ENCODE results near the gene SBK3.
"Not testable (repeated sequence)": the region's sequence is repeated elsewhere in the genome, so short reads cannot be mapped to it uniquely, and the experiment has no call there.

Gene SBK3

DNA sequence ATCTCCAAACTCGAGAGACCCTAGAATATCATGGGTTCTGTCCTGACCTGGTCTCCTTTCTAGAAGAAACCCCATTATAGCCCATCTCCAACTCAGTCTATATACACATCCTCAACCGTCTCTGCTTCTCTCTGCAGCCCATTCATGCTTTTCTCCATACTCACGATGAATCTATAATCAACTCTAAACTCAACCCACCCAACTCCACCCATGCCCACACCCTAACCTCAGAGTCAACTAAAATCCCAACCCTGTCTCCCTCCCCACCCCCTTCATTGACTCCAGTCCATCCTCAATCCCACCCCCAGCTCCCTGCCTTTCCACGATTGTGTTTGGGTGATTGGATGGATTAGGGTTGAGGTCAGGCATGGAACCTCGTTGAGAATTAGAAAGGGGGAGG is 1.8 kb downstream of the SBK3 start:
- no peak overlapping the region for H3K27ac ChIP-seq
- no peak for DNase-seq (ENCODE audit: low read depth, low spot score)

DNA sequence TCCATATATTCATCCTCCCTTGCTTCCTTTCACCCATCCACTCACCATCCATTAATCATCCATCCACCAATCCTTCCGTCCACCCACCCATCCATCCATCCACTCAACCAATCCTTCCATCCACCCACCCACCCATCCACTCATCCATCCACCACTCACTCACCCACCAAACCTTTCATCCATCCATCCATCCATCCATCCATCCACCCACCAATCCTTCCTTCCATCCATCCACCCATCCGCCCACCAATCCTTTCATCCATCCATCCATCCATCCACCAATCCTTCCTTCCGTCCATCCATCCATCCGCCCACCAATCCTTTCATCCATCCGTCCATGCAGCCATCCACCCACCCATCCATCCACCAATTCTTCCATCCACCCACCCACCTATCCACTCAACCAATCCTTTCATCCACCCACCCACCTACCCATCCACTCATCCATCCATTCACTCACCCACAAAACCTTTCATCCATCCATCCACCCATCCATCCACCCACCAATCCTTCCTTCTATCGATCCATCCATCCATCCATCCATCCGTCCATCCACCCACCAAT is 3.0 kb downstream of the SBK3 start:
- no peak for DNase-seq (ENCODE audit: low read depth, low spot score)

DNA sequence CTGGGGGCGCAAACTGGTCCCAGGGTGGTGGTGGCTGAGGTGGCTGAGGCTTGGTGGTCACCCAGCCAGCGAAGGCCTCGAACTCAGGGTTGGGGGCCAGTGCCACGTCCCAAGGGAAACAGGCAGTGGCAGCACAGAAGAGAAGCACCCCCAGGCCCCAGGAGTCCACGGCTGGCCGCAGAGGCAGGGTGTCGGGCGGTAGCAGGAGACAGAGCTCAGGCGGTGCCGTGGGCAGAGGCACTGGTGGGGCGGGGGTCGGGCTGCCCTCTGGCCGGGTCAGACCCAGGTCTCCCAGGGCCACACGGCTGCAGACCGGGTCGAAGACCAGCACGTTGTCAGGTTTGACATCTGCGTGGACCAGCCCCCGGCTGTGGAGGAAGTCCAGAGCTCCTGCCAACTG is 4.3 kb downstream of the SBK3 start:
- no peak for DNase-seq (ENCODE audit: low read depth, low spot score)
- H3K27ac ChIP-seq, result no peak overlapping the region

More for the DNA sequence above, 3.0 kb downstream of the SBK3 start:
- no peak overlapping the region for H3K27ac ChIP-seq

DNA sequence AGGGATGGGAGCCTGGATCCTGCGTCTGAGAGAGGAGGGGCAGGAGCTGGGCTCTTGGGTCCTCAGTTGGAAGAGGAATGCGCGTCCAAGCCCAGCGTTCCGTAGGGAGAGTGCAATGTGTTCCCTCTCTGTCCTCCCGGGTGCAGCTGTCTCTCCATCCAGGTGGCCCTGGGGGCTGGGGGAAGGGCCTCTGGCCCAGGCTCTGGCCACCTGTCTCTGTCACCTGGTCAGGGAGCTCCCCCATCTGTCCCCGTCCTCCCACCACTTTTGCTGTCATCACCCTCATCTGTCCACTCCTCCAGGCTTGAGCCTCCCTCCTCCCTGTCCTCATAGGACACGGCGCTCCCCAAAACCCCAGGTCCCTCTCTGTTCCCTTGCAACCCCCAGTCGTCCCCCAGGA is 4.7 kb downstream of the SBK3 start:
- no peak for DNase-seq (ENCODE audit: low read depth, low spot score)

DNA sequence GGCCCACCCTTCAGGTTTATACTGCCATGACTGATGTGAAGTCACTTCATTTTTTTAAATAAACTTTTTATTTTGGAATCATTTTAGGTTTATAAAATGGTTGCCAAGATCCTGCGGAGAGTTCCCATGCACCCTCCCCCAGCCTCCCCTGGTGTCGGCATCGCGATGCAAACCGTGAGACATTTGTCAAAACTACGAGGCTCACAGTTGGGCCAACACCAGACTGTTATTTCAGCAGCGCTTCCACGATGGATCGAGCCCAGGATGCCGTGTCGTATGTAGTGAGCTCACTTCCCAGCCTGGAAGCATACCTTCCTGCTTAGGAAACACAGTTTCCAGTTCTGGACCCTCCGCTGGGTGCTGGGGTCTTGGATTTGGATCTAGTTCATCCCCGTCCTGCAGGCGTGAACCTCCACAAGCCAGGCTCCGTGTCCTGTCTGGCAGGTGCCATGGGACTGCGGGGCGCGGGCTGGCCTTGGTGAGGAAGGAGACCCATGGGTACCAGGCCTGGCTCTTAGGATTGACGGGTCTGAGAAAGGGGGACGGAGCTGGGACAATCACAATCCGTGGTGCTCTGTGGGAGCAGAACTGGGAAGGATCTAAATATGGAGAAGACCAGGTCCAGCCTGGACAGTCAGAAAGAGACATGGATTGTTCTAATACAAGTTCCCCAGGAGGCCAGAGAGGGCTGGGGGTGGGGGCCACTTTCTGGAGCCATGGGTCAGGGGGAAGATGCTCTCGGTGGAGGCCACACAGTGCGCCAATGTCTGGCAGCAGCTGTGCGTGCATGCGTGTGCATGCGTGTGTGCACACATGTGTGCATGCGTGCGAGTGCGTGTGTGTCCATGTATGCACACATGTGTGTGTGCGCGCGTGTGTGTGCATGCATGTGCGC is 6.0 kb downstream of the SBK3 start:
- H3K27ac ChIP-seq, result no peak overlapping the region
- no peak for DNase-seq (ENCODE audit: low read depth, low spot score)

More for the DNA sequence above, 4.7 kb downstream of the SBK3 start:
- no peak overlapping the region for H3K27ac ChIP-seq

DNA sequence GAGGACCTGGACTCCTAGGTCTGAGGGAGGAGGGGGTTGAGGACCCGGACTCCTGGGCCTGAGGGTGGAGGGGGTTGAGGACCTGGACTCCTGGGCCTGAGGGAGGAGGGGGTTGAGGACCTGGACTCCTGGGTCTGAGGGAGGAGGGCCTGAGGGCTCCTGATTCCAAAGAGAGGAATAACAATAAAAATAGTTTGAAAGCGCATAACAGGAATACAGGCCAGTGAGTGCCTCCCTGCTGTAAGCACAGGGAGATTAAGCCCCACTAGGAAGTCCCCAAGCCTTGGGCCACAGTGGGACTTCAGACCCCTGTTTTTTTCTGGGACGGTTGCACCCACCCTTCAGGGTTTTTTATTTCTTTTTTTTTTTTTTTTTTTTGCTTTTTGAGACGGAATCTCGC is 7.2 kb downstream of the SBK3 start:
- no peak for DNase-seq (ENCODE audit: low read depth, low spot score)
- H3K27ac ChIP-seq, result no peak overlapping the region

DNA sequence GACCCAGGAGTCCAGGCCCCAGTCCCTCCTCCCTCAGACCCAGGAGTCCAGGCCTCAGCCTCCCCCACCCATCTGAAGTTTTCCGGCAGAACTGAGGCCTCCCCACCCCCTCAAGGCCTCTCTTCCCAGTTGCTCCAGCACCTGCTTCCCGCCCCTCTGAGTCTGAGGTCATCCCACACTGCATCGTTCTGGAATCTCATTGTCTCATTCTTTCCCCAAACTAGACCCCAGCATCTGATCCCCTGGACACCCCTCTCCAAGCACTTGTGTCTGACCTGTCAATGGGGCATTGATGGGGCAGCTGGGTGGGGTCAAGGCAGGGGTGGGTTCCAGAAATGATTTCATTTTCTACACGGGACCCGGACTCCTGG is 7.6 kb downstream of the SBK3 start:
- DNase-seq (ENCODE audit: low read depth, low spot score), result no peak
- H3K27ac ChIP-seq, result no peak overlapping the region

DNA sequence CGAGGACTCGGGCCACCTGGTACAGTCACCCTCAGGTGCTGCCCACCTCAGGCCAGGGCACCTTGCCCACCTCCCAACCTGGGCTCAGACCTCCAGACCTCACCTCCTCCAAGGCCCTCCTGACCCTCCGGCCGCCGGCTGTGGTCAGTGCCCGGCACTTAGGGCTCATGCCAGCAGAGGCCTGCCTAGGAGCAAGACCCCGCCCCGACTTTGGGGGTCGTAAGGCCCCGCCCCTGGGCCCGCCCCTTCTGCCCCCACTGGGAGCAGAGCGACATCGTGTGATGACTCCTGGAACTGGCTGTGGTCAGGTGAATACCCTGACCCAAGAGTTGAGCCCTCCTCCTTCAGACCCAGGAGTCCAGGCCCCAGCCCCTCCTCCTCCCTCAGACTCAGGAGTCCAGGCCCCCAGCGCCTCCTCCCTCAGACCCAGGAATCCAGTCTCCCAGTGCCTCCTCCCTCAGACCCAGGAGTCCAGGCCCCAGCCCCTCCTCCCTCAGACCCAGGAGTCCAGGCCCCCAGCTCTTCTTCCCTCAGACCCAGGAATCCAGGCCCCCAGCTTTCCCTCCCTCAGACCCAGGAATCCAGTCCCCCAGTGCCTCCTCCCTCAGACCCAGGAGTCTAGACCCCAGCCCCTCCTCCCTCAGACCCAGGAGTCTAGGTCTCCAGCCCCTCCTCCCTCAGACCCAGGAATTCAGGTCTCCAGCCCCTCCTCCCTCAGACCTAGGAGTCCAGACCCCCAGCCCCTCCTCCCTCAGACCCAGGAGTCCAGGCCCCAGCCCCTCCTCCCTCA is 8.2 kb downstream of the SBK3 start, which contains the start of gene SBK2:
Gene SBK2 (minus strand): TSS at position 183 of the 790 bp plus-strand sequence. CDS start 839 bp downstream, outside the sequence.
- DNase-seq (ENCODE audit: low read depth, low spot score), result no peak
- H3K27ac ChIP-seq, result no peak within 1 kb of the TSS

DNA sequence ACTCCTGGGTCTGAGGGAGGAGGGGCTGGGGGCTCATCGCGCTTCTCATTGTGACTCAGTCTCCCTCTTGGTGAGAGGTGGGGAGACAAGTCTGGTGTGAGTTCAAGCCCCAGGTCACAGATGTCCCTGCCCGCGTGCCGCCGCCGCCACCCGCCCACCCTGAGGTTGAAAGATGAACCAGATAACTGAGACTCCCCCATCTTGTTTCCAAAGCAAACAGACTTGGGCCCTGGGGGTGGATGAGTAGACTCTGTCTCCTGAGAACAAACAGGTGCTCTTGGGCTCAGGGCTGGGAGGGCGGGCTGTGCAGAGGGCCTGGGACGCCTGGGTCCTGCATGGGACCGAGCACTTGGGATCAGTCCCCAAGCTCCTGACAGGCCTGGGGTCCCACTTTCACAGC is 9.0 kb downstream of the SBK3 start:
- H3K27ac ChIP-seq, result no peak overlapping the region
- DNase-seq (ENCODE audit: low read depth, low spot score), result no peak

DNA sequence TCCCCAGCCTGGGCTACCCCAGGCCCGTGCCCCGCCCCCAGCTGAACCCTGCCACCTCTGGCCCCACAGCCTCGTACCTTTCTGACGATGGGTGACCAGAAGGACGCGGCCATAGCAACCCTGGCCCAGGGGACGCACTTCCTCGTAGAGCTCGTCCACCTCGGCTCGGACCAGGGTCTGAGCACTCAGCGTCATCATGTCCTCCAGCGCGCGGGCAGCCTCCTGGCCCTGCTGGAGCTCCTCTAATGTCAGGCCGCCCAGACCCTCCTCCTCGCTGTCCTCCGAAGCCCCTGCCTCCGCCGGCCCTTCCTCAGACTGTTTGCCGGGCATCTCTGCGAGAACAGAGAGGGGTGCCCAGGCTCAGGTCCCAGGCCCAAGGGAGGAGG is 9.4 kb downstream of the SBK3 start:
- no peak for DNase-seq (ENCODE audit: low read depth, low spot score)
- no peak overlapping the region for H3K27ac ChIP-seq

DNA sequence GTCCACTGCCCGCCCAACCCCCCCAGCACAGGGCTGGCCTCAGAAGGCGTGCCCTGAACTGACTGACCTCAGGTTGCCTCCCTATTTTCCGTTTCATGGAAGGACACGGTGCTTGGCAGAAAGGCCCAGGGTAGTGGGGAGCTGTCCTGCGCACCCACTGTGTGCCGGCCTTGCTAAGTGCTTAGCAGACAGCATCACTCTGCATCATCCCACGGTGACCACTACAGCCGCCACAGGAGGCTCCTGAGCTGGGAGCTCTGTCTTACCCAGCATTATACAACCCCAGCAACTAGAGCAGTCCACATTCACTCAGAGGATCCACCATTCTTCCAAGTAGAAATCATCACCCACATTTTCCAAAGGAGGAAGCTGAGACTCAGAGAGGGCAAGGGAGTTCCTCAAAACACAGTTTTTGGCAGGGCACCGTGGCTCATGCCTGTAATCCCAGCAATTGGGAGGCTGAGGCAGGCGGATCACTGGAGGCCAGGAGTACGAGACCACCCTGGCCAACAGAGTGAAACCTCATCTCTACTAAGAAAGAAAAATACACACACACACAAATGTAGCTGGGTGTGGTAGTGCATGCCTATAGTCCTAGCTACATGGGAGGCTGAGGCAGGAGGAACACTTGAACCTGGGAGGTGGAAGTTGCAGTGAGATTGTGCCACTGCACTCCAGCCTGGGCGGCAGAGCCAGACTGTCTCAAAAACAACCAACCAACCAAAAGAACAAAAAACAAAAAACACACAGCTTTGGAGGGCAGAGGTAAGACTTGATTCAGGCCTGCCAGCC is 10.0 kb downstream of the SBK3 start:
- DNase-seq (ENCODE audit: low read depth, low spot score), result no peak
- H3K27ac ChIP-seq, result no peak overlapping the region

DNA sequence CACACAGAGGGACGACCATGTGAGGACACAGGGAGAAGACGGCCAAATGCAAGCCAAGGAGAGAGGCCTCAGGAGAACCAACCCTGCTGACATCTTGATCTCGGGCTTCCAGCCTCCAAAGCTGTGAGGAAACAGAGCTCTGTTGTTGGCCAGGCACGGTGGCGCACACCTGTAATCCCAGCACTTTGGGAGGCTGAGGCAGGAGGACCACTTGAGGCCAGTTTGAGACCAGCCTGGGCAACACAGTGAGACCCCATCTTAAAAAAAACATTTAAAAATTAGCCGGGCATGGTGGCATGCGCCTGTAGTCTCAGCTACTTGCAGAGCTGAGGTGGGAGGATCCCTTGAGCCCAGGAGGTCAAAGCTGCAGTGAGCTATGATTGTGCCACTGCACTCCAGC is 11.1 kb downstream of the SBK3 start:
- not testable (repeated sequence) for DNase-seq (ENCODE audit: low read depth, low spot score); H3K27ac ChIP-seq

DNA sequence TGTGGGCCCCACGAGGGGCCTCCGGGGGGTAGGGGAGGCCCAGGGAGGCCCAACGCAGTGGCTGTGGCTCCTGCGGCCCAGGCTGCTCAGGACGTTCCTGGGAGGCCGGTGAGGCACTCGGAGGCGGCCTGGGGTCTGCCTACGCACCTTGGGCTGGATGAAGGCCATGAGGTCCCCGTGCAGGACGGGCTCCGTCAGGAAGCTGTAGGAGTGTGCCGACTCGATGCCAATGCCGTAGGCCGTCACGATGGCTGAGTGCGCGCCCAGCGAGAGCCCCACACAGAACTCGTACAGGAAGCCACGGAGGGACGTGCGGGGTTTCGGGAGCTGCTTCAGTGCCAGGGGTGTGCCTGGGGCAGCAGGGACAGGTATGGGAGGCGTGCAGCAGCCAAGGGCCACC is 14.3 kb downstream of the SBK3 start:
- DNase-seq (ENCODE audit: low read depth, low spot score), result no peak
- no peak overlapping the region for H3K27ac ChIP-seq

DNA sequence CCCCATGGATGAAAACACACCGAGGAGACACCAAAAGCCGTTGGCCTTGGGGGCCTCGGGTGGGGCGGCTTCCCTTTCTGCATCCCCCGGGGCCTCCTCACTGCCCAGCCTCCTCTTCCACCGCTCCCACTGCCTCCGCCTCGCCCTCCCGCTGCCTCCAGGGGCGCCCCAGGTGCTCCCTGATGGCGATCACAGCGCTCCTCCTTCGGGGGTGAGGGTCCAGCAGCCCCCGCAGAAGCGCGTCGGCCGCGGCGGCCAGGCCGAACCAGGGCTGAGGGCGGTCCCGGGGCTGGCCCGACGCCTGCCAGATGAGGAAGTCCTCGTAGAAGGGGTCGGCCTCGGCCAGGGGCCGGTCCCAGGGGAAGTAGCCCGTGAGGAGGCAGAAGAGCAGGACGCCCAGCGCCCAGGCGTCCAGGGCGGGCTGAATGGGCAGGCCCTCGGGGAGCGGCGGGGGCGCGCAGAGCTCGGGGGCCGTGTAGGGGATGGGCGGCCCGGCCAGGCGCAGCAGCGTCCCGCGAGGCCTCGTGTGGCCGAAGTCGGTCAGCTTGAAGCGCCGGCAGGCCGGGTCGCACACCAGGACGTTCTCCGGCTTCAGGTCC is 15.6 kb downstream of the SBK3 start:
- no peak overlapping the region for H3K27ac ChIP-seq
- no peak for DNase-seq (ENCODE audit: low read depth, low spot score)

DNA sequence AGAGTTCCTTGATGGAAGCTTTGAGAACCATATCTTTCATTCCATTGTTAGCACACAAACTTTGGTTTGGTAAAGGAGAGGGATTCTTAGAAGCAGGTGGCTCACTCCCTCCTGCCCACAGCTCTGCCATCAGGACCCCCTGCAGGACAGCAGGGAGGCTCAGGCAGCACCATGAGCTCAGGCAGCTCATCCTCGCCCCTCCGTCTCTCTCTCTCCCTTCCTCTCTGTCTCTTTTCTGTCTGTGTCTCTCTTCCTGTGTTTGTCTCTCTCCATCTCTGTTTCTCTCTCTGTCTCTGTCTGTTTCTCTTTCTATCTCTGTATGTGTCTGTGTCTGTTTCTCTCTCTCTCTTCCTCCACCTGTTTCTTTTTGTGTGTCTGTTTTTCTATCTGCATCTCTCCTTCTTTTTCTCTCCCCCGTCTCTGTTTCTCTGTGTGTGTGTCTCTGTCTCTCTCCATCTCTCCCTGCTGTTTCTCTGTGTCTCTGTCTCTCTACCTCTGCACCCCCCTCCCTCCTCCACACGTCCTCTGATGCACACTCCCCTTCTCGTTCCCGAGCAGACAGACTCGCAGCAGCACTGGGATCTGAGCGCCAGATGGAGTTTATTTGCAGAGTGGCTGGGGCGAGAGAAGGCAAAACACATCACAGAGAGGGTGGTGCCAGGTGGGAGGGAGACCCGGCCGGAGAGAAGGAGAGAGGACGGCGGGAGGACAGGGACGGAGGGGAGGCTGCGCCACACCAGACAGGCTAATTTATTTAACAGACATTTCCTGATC is 17.1 kb downstream of the SBK3 start:
- H3K27ac ChIP-seq, result no peak overlapping the region
- no peak for DNase-seq (ENCODE audit: low read depth, low spot score)

DNA sequence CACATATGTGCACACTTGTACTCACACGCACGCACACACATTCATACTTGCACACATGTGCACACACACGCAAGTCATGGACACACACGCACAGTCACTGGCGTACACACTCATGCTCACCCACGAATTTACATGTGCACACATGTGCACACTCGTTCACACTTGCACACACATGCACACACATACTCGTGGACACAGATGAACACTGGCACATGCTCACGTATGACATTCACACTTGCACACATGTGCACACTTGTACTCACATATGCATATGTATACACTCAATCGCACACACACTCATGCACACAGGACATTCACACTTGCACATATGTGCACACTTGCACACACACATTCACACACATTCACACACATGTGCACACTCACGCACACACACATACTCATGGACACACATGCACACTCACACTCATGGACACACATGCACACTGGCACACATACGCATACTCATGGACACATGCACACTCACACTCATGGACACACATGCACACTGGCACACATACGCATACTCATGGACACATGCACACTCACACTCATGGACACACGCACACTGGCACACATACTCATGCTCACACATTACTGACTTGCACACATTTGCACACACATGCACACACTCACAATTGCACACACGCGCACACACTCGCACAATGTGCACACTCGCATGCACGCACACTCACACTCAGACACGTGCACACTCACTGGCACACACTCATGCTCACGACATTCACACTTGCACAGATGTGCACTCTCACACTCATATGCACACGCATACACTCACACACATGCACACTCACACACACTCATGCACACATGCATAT is 17.9 kb downstream of the SBK3 start:
- no peak overlapping the region for H3K27ac ChIP-seq
- no peak for DNase-seq (ENCODE audit: low read depth, low spot score)

DNA sequence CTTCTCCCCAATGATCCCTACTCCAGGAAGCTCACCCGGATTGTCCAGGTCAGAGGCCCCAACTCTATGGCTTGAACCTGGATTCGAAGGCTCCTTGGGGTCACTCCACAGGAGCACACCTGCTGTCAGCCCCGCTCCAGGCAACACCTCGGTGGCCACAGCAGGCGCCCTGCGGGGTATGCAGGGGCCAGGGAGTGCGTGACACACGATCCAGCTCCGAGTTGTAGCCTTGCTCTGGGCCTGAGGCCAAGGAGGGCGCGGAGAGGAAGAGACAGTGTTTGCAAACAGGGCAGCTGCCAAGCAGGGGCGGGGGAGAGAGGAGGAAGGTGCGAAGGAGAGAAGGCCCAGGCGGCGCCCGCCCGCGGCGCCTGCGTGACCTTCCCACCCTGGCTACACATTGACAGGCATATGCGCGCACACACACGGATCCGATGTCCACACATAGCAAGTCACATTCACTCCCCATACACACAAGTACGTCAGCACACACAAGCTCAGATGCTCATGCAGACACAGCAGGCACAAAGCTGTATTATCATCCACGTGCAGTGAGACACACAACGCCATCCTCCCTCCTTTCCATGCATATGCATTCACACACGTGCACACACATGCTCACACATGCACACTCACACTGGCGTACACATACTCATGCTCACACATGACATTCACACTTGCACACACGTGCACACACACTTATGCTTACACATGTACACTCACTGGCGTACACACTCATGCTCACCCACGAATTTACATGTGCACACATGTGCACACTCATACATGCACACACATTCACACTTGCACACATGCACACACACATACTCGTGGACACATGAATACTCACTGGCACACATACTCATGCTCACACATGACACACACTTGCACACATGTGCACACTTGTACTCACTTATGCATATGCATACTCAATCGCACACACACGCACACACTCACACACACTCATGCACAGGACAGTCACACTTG is 18.8 kb downstream of the SBK3 start:
- H3K27ac ChIP-seq, result no peak overlapping the region
- DNase-seq (ENCODE audit: low read depth, low spot score), result no peak
